ENCODE data around the gene TIMM22.

DNA sequence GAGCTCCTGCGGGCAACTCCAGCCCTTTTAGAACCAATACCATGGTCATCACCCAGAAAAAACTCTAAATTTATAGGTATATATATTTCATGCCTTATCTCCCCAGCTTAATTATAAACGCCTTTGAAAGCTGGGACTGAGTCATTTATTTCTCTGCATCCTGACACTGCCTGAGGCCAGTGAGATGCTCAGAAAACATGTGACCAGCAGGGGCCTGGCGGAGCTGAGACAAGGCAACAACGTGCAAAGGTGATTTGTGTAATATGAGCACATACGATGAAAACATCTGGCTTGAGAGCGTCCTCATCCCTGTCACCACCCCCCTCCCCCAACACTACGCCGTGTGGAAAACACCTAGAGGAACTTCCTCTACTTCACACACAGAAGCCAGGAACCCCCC lies 40.0 kb upstream of the TIMM22 start:
- TF ChIP-seq, protein P1, sequence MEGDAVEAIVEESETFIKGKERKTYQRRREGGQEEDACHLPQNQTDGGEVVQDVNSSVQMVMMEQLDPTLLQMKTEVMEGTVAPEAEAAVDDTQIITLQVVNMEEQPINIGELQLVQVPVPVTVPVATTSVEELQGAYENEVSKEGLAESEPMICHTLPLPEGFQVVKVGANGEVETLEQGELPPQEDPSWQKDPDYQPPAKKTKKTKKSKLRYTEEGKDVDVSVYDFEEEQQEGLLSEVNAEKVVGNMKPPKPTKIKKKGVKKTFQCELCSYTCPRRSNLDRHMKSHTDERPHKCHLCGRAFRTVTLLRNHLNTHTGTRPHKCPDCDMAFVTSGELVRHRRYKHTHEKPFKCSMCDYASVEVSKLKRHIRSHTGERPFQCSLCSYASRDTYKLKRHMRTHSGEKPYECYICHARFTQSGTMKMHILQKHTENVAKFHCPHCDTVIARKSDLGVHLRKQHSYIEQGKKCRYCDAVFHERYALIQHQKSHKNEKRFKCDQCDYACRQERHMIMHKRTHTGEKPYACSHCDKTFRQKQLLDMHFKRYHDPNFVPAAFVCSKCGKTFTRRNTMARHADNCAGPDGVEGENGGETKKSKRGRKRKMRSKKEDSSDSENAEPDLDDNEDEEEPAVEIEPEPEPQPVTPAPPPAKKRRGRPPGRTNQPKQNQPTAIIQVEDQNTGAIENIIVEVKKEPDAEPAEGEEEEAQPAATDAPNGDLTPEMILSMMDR (IDR thresholded peaks at IDR 0.05; ENCODE audit: insufficient read depth, low read length), result no peak
- TF ChIP-seq POLR2AphosphoS5 (IDR thresholded peaks at IDR 0.05; ENCODE audit: low read depth) (no peak), GABPA (IDR thresholded peaks at IDR 0.05; ENCODE audit: low read depth) (no peak), SPI1 (IDR thresholded peaks at IDR 0.05; ENCODE audit: borderline replicate concordance, low read depth) (no peak)
- TF ChIP-seq, protein P2, sequence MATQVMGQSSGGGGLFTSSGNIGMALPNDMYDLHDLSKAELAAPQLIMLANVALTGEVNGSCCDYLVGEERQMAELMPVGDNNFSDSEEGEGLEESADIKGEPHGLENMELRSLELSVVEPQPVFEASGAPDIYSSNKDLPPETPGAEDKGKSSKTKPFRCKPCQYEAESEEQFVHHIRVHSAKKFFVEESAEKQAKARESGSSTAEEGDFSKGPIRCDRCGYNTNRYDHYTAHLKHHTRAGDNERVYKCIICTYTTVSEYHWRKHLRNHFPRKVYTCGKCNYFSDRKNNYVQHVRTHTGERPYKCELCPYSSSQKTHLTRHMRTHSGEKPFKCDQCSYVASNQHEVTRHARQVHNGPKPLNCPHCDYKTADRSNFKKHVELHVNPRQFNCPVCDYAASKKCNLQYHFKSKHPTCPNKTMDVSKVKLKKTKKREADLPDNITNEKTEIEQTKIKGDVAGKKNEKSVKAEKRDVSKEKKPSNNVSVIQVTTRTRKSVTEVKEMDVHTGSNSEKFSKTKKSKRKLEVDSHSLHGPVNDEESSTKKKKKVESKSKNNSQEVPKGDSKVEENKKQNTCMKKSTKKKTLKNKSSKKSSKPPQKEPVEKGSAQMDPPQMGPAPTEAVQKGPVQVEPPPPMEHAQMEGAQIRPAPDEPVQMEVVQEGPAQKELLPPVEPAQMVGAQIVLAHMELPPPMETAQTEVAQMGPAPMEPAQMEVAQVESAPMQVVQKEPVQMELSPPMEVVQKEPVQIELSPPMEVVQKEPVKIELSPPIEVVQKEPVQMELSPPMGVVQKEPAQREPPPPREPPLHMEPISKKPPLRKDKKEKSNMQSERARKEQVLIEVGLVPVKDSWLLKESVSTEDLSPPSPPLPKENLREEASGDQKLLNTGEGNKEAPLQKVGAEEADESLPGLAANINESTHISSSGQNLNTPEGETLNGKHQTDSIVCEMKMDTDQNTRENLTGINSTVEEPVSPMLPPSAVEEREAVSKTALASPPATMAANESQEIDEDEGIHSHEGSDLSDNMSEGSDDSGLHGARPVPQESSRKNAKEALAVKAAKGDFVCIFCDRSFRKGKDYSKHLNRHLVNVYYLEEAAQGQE (IDR thresholded peaks at IDR 0.05; ENCODE audit: insufficient replicate concordance, low read depth), result no peak

All from HL-60 (cell line).